ENCODE results near the gene SIX2.

DNA sequence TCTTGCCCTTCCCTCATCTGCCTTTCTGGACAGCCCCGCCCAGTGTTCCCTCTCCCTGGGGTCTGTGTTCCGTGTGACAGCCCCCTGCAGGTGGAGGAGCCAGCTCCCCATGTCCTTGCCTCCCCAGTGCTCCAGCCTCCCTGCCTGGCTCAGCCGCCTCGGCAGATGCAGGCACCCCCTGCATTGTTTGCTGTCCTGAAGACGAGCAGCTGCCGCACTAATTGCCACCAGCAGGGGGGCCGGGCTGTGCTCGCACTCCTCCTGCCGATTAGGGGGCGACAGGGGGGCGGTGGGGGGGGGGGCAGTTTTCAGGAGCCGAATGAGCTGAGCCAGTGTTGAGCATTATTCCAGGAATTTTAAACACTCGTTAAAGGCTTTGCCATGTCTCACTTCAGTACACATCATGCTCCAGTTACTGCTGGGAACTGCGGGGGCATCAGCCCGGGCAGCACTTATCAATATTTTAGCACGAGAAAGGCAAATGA lies 44.5 kb downstream of the SIX2 start:
- TF ChIP-seq, protein P1, sequence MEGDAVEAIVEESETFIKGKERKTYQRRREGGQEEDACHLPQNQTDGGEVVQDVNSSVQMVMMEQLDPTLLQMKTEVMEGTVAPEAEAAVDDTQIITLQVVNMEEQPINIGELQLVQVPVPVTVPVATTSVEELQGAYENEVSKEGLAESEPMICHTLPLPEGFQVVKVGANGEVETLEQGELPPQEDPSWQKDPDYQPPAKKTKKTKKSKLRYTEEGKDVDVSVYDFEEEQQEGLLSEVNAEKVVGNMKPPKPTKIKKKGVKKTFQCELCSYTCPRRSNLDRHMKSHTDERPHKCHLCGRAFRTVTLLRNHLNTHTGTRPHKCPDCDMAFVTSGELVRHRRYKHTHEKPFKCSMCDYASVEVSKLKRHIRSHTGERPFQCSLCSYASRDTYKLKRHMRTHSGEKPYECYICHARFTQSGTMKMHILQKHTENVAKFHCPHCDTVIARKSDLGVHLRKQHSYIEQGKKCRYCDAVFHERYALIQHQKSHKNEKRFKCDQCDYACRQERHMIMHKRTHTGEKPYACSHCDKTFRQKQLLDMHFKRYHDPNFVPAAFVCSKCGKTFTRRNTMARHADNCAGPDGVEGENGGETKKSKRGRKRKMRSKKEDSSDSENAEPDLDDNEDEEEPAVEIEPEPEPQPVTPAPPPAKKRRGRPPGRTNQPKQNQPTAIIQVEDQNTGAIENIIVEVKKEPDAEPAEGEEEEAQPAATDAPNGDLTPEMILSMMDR (IDR thresholded peaks at IDR 0.05; ENCODE audit: low read length), result no peak
- no peak for TF ChIP-seq EZH2phosphoT487 (IDR thresholded peaks at IDR 0.05; ENCODE audit: low read length)
- TF ChIP-seq EZH2 (optimal IDR thresholded peaks at IDR 0.05; ENCODE audit: low read depth, low read length), result no peak

Measured in MM.1S (cell line).